Neural cell (in vitro differentiated cells): ENCODE measurements around the gene GGN.

ENCODE experiments used
- EP300 ChIP-seq: fragments of 450-650 bp; conservative IDR thresholded peaks from 2 replicates; pipeline ENCODE4 v1.6.1; 2014; ENCODE audit warnings: antibody characterized with exemption, mild to moderate bottlenecking, moderate library complexity; ENCODE audit not compliant: poor library complexity, severe bottlenecking
- POLR2AphosphoS5 ChIP-seq: IDR thresholded peaks from 2 replicates; pipeline ENCODE4 v1.6.1; 2012
- SMC3 ChIP-seq: fragments of 450-650 bp; conservative IDR thresholded peaks from 2 replicates; pipeline ENCODE4 v1.6.1; 2014; ENCODE audit warnings: antibody characterized with exemption, mild to moderate bottlenecking, moderate library complexity; ENCODE audit not compliant: poor library complexity
- TAF1 ChIP-seq: IDR thresholded peaks from 2 replicates; pipeline ENCODE4 v1.6.1; 2012; ENCODE audit warnings: low read depth
- TF ChIP-seq, protein P1 (sequence below): fragments of 450-650 bp; IDR thresholded peaks from 2 replicates; pipeline ENCODE4 v1.5.1; 2014; ENCODE audit warnings: antibody characterized with exemption, mild to moderate bottlenecking, moderate library complexity; ENCODE audit not compliant: poor library complexity, severe bottlenecking
- TF ChIP-seq, protein P2 (sequence below): IDR thresholded peaks from 2 replicates; pipeline ENCODE4 v1.6.1; 2012; ENCODE audit warnings: borderline replicate concordance

DNA sequence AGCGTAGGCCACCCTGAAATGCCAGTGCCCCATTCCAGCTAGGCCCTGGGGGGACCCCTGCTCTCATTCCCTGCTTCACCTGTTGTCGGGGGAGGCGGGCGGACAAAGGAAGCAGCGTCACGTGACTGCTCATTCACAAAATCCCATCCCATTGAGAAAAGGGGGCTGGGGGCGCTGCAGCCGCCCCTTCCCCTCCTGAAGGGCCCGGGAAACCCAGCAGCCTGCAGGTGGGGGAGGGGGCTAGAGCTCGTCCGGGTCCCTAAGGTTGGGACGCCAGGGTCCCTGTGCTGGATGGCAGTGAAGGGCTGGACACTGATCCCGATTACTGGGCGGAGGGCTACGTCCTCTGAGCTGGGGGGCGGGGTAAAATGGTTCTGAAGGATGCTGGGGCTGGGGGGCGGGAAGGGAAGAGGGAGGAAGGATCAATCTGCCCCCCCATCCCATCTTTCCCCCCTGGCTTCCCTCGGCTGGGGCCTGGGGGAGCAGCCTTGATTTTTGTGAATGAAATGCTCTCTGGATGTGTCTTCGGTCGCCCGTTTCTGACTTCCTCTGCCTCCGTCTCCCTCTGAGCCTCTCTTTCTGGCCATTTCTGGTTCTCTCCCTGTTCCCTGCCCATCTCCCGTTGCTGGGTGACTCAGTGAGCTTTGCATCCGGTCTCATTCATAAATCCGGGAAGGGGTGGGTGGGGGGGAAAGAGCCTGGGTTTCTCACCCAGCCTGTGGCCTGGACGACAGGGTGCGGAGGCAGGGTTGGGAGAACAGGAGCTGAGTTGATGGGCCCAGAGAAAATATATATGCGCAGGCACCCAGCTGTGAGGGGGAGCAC is 1.5 kb upstream of the GGN start:
- TF ChIP-seq EP300 = peak; percentile 42
- TF ChIP-seq, protein P1, sequence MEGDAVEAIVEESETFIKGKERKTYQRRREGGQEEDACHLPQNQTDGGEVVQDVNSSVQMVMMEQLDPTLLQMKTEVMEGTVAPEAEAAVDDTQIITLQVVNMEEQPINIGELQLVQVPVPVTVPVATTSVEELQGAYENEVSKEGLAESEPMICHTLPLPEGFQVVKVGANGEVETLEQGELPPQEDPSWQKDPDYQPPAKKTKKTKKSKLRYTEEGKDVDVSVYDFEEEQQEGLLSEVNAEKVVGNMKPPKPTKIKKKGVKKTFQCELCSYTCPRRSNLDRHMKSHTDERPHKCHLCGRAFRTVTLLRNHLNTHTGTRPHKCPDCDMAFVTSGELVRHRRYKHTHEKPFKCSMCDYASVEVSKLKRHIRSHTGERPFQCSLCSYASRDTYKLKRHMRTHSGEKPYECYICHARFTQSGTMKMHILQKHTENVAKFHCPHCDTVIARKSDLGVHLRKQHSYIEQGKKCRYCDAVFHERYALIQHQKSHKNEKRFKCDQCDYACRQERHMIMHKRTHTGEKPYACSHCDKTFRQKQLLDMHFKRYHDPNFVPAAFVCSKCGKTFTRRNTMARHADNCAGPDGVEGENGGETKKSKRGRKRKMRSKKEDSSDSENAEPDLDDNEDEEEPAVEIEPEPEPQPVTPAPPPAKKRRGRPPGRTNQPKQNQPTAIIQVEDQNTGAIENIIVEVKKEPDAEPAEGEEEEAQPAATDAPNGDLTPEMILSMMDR = peak; percentile 43
- peak; percentile 29 for TF ChIP-seq SMC3
- peak; percentile 79 for TF ChIP-seq POLR2AphosphoS5
- TF ChIP-seq TAF1 = peak; percentile 95
- TF ChIP-seq, protein P2, sequence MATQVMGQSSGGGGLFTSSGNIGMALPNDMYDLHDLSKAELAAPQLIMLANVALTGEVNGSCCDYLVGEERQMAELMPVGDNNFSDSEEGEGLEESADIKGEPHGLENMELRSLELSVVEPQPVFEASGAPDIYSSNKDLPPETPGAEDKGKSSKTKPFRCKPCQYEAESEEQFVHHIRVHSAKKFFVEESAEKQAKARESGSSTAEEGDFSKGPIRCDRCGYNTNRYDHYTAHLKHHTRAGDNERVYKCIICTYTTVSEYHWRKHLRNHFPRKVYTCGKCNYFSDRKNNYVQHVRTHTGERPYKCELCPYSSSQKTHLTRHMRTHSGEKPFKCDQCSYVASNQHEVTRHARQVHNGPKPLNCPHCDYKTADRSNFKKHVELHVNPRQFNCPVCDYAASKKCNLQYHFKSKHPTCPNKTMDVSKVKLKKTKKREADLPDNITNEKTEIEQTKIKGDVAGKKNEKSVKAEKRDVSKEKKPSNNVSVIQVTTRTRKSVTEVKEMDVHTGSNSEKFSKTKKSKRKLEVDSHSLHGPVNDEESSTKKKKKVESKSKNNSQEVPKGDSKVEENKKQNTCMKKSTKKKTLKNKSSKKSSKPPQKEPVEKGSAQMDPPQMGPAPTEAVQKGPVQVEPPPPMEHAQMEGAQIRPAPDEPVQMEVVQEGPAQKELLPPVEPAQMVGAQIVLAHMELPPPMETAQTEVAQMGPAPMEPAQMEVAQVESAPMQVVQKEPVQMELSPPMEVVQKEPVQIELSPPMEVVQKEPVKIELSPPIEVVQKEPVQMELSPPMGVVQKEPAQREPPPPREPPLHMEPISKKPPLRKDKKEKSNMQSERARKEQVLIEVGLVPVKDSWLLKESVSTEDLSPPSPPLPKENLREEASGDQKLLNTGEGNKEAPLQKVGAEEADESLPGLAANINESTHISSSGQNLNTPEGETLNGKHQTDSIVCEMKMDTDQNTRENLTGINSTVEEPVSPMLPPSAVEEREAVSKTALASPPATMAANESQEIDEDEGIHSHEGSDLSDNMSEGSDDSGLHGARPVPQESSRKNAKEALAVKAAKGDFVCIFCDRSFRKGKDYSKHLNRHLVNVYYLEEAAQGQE = peak; percentile 97
